ENCODE measurements around the gene LRRIQ3. TPM values are rescaled to one million over a fixed set of nuclear protein-coding genes. Genes with fewer than 3 reads are reported as not detected.

The LRRIQ3 gene
- total and polyA plus RNA-seq, 3 donors (not counting 1 experiment from before 2014, with no cell fraction given), result 0.50 to 1.2 (median 0.75) TPM

Other genes starting within 250 kb of the LRRIQ3 start
- gene FPGT, start 66 bp upstream of the LRRIQ3 start, total RNA-seq, result 10 to 100 TPM; 12.8 to 13.2 TPM
- gene FPGT, start 66 bp upstream of the LRRIQ3 start, polyA plus RNA-seq, result 6.9 TPM
- gene TNNI3K, start 37.2 kb upstream of the LRRIQ3 start, total RNA-seq, result not detected
- 0.14 TPM for gene TNNI3K, start 37.2 kb upstream of the LRRIQ3 start, polyA plus RNA-seq

Data from mammary epithelial cell (primary cell).